ENCODE results near the gene PAM16.

PAM16 gene

GRCh38 chr16:4295581-4295980 lies 55.5 kb downstream of the PAM16 start:
- no peak overlapping the region for H3K4me3 ChIP-seq (ENCODE audit: control insufficient read depth, low read depth, low read length)
- TF ChIP-seq, protein P1, sequence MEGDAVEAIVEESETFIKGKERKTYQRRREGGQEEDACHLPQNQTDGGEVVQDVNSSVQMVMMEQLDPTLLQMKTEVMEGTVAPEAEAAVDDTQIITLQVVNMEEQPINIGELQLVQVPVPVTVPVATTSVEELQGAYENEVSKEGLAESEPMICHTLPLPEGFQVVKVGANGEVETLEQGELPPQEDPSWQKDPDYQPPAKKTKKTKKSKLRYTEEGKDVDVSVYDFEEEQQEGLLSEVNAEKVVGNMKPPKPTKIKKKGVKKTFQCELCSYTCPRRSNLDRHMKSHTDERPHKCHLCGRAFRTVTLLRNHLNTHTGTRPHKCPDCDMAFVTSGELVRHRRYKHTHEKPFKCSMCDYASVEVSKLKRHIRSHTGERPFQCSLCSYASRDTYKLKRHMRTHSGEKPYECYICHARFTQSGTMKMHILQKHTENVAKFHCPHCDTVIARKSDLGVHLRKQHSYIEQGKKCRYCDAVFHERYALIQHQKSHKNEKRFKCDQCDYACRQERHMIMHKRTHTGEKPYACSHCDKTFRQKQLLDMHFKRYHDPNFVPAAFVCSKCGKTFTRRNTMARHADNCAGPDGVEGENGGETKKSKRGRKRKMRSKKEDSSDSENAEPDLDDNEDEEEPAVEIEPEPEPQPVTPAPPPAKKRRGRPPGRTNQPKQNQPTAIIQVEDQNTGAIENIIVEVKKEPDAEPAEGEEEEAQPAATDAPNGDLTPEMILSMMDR (conservative IDR thresholded peaks at IDR 0.05; ENCODE audit: control insufficient read depth, insufficient read depth, low read depth, low read length): no peak
- DNase-seq (ENCODE audit: low read depth): no peak

DNA sequence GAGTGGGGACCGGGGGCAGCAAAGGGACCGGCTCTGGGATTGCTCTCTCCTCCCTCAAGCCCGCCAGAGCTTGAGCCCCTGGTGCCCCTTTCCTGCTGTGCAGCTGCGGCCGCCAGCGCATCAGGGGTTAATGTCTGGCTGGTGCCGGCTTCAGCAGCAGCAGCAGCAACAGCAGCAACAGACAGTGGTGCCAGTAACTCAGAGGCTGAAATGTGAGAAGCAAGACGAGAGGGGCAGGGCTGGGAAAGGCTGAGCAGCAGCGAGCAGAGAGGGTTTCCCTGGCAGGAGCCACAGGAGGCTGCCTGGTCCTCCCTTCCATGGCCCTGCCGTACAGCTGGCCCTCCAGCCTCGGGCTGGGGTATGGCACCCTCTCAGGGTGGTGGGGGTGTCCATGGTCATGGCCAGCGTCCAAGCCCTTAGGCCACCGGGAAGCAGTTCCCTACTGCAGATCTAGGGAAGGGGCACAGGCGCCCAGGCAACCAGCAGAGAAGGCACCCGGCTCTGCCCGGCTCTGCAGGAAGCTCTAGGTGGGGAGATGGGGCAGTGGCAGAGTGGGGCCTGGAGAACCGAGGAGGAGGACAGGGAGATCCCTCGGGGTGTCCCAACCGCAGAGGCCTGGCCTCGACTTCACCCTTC lies 57.2 kb downstream of the PAM16 start:
- peak; percentile 76 for DNase-seq (ENCODE audit: low read depth)
- H3K4me3 ChIP-seq (ENCODE audit: control insufficient read depth, low read depth, low read length): no peak overlapping the region
- TF ChIP-seq, protein P1 (conservative IDR thresholded peaks at IDR 0.05; ENCODE audit: control insufficient read depth, insufficient read depth, low read depth, low read length): no peak

DNA sequence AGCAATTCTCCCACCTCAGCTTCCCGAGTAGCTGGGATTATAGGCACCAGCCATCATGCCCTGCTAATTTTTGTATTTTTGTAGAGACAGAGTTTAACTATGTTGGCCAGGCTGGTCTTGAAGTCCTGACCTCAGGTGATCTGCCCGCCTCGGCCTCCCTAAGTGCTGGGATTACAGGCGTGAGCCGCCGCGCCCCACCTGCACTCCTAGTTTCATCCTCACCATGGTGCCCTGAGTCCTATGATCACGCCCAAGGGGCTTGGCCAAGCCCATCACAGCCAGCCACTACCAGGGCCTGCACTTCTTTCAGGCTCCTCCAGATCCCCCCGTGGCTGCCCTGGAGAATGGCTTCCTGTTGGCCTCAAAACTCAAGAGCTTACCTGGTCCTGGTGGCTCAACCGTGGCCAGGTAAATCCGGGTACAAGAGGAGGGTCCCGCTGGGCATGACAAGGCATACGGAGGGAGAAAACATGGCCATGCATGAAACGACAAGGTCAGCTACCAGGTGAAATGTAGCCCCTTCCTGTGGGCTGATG lies 57.9 kb downstream of the PAM16 start:
- H3K4me3 ChIP-seq (ENCODE audit: control insufficient read depth, low read depth, low read length): no peak overlapping the region
- no peak for DNase-seq (ENCODE audit: low read depth)
- TF ChIP-seq, protein P1 (conservative IDR thresholded peaks at IDR 0.05; ENCODE audit: control insufficient read depth, insufficient read depth, low read depth, low read length): no peak

GRCh38 chr16:4291699-4292098 lies 59.4 kb downstream of the PAM16 start:
- H3K4me3 ChIP-seq (ENCODE audit: control insufficient read depth, low read depth, low read length): no peak overlapping the region
- DNase-seq (ENCODE audit: low read depth): no peak
- TF ChIP-seq, protein P1 (conservative IDR thresholded peaks at IDR 0.05; ENCODE audit: control insufficient read depth, insufficient read depth, low read depth, low read length): no peak

Data from fibroblast of mammary gland (primary cell).